MM.1S (cell line): Measurements from ENCODE around the gene ACSF3.

ENCODE experiments used
- DNase-seq: peaks from one replicate; pipeline ENCODE4 v3.0.0-alpha.2; 2015
- H2AFZ ChIP-seq: fragments of 300-600 bp; sonication (generic); 2 replicates; pipeline ENCODE4 v1.6.0; 2016; ENCODE audit warnings: antibody characterized with exemption, low read length
- H3F3A ChIP-seq: fragments of 300-600 bp; sonication (generic); 2 replicates; pipeline ENCODE4 v1.6.1; 2016; ENCODE audit warnings: mild to moderate bottlenecking, antibody characterized with exemption, low read length, moderate library complexity, mixed read lengths; ENCODE audit not compliant: insufficient read depth
- H3K27ac ChIP-seq: fragments of 300-600 bp; sonication (generic); 2 replicates; pipeline ENCODE4 v1.5.1; 2016; ENCODE audit warnings: mild to moderate bottlenecking, low read length
- H3K27me3 ChIP-seq: fragments of 300-600 bp; sonication (generic); replicated peaks from 2 replicates; pipeline ENCODE4 v1.6.0; 2016; ENCODE audit warnings: low read length; ENCODE audit not compliant: insufficient read depth
- H3K36me3 ChIP-seq: fragments of 300-600 bp; sonication (generic); replicated peaks from 2 replicates; pipeline ENCODE4 v1.6.1; 2016; ENCODE audit warnings: mild to moderate bottlenecking, low read length, mixed read lengths; ENCODE audit not compliant: insufficient read depth
- H3K4me1 ChIP-seq: fragments of 300-600 bp; sonication (generic); 2 replicates; pipeline ENCODE4 v1.6.1; 2016; ENCODE audit warnings: low read length, mixed read lengths
- H3K4me2 ChIP-seq: fragments of 300-600 bp; sonication (generic); 2 replicates; pipeline ENCODE4 v1.6.0; 2016; ENCODE audit warnings: low read depth, low read length
- H3K4me3 ChIP-seq: fragments of 300-600 bp; sonication (generic); 2 replicates; pipeline ENCODE4 v1.5.1; 2016; ENCODE audit warnings: low read length, mixed read lengths
- H3K79me2 ChIP-seq: fragments of 300-600 bp; sonication (generic); 2 replicates; pipeline ENCODE4 v1.6.1; 2016; ENCODE audit warnings: mixed run types, low read length, mixed read lengths
- H3K9ac ChIP-seq: fragments of 300-600 bp; sonication (generic); 2 replicates; pipeline ENCODE4 v1.6.1; 2016; ENCODE audit warnings: low read length, mixed read lengths
- H3K9me2 ChIP-seq: fragments of 300-600 bp; sonication (generic); replicated peaks from 2 replicates; pipeline ENCODE4 v1.6.1; 2016; ENCODE audit warnings: mild to moderate bottlenecking, low read length, mixed read lengths; ENCODE audit not compliant: insufficient read depth
- H3K9me3 ChIP-seq: fragments of 300-600 bp; sonication (generic); replicated peaks from 2 replicates; pipeline ENCODE4 v1.6.1; 2016; ENCODE audit warnings: mild to moderate bottlenecking, low read length, mixed read lengths; ENCODE audit not compliant: insufficient read depth
- H4K20me1 ChIP-seq: fragments of 300-600 bp; sonication (generic); 2 replicates; pipeline ENCODE4 v1.6.1; 2016; ENCODE audit warnings: mild to moderate bottlenecking, low read length, moderate library complexity, mixed read lengths; ENCODE audit not compliant: insufficient read depth
- CTCF ChIP-seq: fragments of 300-600 bp; sonication (generic); IDR thresholded peaks from 2 replicates; pipeline ENCODE4 v1.5.1; 2016; ENCODE audit warnings: antibody characterized with exemption, low read length, mixed read lengths
- EZH2 ChIP-seq: fragments of 300-600 bp; sonication (generic); optimal IDR thresholded peaks from 2 replicates; pipeline ENCODE3; 2017; ENCODE audit warnings: low read depth, mild to moderate bottlenecking, antibody characterized with exemption, low read length, mixed read lengths
- EZH2phosphoT487 ChIP-seq: fragments of 300-600 bp; sonication (generic); IDR thresholded peaks from 2 replicates; pipeline ENCODE4 v1.6.1; 2018; ENCODE audit warnings: antibody characterized with exemption, low read length

The ACSF3 gene

GRCh38 chr16:89152831-89153700, 59.4 kb downstream of the ACSF3 start:
- Histone ChIP-seq H3K9me3 (no peaks in the 10 kb centered on the region), H2AFZ (no peak overlapping the region), H3K79me2 (no peaks in the 10 kb centered on the region), H3F3A (no peaks in the 10 kb centered on the region), H3K36me3 (no peaks in the 10 kb centered on the region), H3K27me3 (no peaks in the 10 kb centered on the region), H4K20me1 (no peaks in the 10 kb centered on the region), H3K4me3 (no peak overlapping the region), H3K9me2 (no peaks in the 10 kb centered on the region), H3K27ac (no peak overlapping the region), H3K4me1 (no peaks in the 10 kb centered on the region), H3K4me2 (no peak overlapping the region), H3K9ac (no peak overlapping the region)
- TF ChIP-seq CTCF (no peak), EZH2 (no peak), EZH2phosphoT487 (no peak)
- no peak for DNase-seq

DNA sequence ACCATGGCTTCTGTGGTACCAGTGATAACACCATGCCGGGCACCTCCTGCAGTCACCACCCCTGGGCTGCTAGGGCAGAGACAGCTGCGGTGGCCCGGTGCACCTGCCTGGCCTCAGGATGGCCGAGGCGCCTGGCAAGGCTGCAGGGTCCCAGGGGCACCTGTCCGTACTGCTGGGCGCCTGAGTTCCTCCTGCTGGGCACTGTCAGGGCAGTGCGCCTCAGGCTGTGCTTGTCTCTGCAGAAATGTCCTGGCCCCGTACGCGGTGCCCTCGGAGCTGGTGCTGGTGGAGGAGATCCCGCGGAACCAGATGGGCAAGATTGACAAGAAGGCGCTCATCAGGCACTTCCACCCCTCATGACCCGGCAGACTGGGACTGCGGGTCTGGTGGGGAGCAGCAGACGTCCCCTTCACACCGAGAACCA, 60.2 kb downstream of the ACSF3 start:
- Histone ChIP-seq H3K36me3 (no peaks in the 10 kb centered on the region), H3K4me3 (no peak overlapping the region), H3F3A (no peaks in the 10 kb centered on the region), H3K27me3 (no peaks in the 10 kb centered on the region), H3K9me2 (no peaks in the 10 kb centered on the region), H3K79me2 (no peaks in the 10 kb centered on the region), H3K4me2 (no peak overlapping the region), H3K9me3 (no peaks in the 10 kb centered on the region), H3K4me1 (no peaks in the 10 kb centered on the region), H2AFZ (no peak overlapping the region), H3K9ac (no peak overlapping the region), H4K20me1 (no peaks in the 10 kb centered on the region), H3K27ac (no peak overlapping the region)
- TF ChIP-seq EZH2phosphoT487 (no peak), EZH2 (no peak), CTCF (no peak)
- no peak for DNase-seq

- H3K4me3 ChIP-seq, result no peak overlapping the region
- DNase-seq, result no peak
- no peak overlapping the region for H2AFZ ChIP-seq
- no peaks in the 10 kb centered on the region for H3K4me1 ChIP-seq
- no peaks in the 10 kb centered on the region for H3K9me2 ChIP-seq
- no peaks in the 10 kb centered on the region for H3K36me3 ChIP-seq
- H3K79me2 ChIP-seq, result no peaks in the 10 kb centered on the region
- H4K20me1 ChIP-seq, result no peaks in the 10 kb centered on the region
- no peak overlapping the region for H3K9ac ChIP-seq
- no peaks in the 10 kb centered on the region for H3F3A ChIP-seq
- no peaks in the 10 kb centered on the region for H3K9me3 ChIP-seq
- TF ChIP-seq EZH2, result no peak
- TF ChIP-seq EZH2phosphoT487, result no peak
- no peak for TF ChIP-seq CTCF
- H3K4me2 ChIP-seq, result no peak overlapping the region
- no peaks in the 10 kb centered on the region for H3K27me3 ChIP-seq
- H3K27ac ChIP-seq, result no peak overlapping the region
Observed at GRCh38 chr16:89154390-89155183, 60.9 kb downstream of the ACSF3 start.
